Fibroblast of skin of right quadriceps (primary cell): ENCODE measurements around the gene IZUMO4.
A peak's percentile ranks its signal among the peaks of the same experiment; 100 is the strongest.

Source experiments
- DNase-seq: peaks from one replicate; pipeline ENCODE4 v3.0.0-alpha.2; 2013

IZUMO4 gene

DNA sequence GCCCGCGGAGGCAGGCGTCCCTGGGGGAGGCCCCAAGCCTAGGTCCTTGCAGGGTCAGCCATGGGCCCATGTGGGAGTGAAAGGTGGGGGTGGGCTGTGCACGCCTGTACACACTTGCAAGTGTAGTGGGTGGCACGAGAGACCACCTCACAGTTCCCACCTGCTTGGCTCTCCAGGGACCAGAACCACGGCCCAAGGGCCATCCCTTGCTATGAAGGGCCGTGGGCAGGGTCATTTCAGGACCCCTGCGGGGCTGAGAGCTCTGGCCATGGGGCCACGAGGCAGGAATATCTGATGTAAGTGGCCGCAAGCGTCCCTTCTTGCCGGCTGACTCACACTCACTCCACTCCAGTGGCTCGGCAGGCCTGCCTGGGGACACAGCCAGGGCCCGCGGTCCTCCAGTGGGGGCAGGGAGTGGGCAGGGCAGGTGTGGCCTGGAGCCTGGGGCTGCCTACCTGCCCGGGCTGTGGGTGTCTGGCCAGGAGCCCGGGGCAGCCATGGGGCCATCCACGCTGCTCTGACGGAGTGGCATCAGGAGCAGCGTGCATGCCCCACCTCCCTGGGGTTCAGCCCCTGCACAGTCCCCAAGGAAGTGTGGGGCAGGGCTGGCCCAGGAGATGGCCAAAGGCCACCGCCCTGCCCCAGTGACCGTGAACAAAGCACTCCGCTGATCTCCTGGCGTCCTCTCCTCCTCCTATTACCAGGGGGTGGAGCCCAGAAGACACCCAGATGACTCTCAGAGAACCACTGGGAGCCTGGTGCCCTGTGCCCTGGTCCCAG is 37.1 kb upstream of the IZUMO4 start:
- peak; percentile 58 for DNase-seq

DNA sequence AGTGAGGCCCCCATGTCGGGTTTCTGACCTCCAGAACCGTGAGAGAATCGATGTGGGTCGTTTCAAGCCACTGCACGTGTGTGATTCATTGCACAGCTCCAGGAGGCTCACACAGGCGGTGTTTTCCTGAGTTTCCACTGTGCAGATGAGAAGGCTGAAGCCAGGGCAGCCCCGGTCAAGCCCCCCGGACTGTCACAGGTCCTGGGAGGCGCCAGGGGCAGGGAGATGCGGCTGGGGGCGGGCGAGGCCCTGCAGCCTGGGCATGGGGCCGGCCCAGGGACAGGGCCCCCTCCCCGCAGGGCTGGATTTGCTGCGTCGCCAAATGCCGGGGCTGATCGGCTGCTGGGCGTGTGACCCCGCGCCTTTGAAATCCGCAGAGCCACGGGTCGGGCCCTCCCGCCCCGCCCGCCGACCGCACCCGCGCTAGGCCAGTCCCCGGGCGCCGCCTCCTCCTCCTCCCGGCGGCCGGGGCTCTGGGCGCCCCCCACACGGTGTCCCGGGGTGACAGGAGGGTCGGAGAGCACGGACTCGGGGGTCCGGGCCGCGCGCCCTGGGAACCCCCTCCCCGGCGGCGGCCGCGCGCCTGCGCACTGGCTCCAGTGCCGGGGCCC is 35.7 kb upstream of the IZUMO4 start:
- peak; percentile 53 for DNase-seq

DNA sequence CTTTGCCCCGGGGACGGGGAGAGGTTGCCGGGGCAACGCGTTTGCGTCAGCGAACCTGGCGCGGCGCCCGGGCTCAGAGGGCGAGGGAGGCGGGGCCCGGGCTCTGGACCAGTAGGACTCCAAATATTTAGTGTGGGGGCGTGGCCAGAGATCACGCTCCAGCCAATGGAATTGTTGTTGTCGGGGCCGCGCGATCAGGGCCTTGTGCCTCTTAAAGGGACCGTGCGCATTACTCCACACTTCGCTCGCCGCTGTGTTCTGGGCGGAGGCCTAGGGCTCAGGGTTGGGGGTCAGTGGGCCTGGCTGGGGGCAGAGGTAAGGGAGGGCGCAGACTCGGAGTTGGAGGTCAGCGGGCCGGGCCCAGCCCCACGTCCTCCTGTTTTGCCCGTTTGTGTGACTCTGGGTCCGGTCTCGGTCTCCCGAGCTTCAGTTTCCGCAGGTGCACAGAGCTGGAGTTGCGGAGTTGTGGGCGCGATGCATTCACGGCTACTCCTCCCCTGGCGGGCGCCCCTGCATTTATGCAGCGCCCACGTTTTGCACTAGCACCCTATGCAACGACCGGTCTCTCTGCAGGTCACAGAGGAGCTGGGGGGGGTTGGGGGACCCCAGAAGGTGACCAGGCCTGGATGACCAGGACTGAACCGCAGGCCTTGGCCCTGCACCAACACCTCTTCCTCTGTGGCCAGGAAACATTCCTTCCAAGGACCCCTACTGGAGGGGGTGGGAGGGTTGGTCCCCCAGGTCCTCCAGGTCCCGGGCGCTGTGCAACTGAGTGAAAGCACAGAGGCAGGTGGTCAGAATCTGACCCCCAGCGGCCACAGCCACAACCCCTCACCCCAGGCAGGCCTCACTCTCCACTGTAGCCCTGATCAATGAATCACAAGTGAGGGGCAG is 35.0 kb upstream of the IZUMO4 start:
- peak; percentile 98 for DNase-seq

DNA sequence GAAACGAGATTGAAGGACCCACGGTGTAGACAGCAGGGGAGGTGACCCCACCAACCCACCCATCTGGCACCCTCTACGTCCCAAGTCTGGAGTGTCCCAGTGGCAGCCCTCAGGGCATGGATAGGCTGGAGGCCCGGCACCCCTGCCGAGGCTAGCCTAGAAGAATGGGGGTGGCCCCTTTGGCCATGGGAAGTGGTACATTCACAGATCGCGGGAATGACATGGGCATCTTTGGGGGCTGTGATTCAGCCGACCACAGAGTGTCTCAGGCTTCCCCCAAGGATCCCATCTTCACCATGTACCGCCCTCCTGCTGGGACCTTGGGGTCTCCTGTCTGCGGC is 34.4 kb upstream of the IZUMO4 start:
- no peak for DNase-seq

DNA sequence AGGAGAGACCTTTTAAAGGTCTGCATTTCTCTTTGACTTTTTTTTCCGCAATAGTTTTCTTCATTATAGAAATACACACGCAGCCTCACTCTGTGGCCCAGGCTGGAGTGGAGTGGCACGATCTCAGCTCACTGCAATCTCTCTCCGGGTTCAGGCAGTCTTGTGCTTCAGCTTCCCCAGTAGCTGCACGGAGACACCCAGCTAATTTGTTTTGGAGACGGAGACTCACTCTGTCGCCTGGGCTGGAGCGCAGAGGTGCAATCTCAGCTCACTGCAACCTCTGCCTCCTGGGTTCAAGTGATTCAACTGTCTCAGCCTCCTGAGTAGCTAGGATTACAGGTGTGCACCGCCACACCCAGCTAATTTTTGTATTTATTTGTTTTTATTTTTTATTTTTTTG is 33.9 kb upstream of the IZUMO4 start:
- no peak for DNase-seq

DNA sequence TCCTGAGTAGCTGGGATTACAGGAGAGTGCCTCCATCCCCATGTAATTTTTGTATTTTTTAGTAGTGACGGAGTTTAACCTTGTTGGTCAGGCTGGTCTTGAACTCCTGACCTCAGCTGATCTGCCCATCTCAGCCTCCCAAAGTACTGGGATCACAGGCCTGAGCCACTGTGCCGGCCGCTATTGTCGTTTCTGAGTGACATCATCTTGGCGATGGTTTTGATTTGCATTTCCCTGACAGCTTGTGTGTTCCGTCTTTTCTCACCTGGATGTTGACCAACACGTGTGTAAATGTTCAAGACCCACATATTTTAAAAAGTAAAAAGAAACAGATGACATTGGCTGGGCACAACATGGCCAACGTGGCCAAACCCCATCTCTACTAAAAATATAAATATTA is 32.9 kb upstream of the IZUMO4 start:
- no peak for DNase-seq

DNA sequence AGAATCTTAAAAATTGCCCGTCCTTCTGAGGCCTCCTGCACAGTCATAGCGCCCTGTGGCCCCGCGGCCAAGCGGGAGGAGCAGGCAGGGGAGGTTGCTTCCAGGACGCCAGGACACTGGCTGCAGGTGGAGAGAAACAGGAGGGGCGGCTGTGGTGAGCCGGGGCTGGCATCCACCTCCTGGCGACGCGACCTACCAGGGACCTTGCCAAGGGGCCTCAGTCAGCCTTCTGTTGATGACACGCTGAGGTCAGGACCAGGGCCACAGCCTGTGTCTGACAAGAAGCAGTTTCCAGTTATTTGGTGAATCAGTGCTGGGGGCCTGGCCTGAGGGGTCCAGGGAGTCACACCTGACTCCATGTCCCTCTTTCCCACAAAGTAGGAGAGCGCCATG is 32.3 kb upstream of the IZUMO4 start:
- DNase-seq, result no peak

DNA sequence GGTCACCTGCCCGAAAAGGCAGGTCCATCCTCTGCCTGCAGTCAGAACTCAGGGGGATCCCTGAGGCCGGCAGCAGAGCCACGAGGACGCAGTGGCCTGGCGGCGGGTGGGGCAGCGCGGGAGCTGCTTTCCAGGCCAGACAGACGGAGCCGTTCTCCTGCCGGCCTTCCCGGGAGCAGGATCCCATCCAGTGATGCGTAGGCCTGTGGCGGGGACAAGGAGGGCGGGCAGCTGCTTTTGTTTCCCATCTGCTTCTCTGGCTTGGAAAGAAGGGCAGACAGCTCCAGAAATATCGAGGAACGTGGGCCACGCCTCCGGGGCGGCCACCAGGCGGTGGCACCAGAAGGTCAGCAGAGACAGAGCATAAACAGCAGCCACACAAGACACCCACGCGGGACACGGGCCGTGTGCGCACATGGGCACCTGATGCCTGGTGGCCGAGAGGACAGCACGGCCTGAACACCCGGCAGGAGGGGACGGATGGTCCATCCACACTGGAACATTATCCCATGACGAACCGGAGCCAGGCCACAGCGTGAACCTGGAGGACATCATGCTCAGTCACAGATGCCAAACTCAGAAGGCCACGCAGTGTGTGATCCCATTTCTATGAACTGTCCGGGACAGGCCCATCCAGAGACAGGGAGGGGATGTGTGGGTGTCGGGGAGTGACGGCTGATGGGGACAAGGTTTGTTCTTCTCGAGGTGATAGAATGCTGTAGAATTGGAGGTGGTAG is 31.8 kb upstream of the IZUMO4 start:
- DNase-seq, result no peak

DNA sequence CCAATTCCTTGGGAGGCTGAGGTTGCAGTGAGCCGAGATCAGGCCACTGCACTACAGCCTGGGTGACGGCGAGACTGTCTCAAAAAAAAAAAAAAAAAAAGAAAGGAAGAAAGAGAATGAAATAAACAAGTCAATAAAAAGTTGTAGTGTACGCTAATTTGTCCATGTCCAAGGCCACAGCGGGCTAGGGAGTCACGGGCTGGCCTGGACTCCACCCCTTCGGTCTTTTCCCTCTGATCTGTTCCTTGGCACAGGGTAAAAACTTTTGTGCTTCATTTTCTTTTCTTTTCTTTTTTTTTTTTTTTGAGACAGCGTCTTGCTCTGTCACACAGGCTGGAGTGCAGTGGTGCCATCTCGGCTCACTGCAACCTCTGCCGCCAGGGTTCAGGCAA is 26.3 kb upstream of the IZUMO4 start:
- DNase-seq, result no peak

DNA sequence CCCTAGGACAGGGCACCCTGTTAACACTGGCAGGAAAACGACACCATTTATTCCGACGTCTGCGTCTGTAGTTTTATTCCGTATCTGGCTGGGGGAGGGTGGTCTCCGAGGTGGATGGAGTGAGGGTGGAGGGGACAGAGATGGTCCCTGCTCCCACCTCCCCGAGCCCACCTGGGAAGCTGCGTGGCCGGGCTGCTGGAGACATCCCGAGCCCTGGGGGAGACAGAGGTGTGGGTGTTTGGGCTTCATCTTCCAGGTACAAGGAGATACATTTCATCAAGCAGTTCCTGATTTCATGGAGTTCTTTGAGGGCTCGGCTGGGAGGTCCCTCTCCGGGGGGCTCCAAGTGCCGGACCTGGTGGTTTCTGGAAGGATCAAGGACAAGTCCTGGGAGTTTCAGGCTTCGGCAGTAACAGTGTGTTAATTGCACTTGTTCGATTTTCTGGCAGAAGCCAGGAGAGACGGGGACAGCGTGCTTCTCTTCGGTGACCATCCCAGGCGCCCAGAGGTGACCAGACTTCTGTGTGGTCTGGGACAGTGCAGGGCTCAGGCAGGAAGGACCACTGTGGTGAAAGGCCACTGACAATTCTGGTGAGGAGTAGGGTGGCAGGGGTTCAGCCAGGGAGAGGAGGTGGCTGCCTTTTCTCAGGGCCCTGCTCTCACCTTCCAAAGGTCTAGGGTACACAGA is 25.6 kb upstream of the IZUMO4 start:
- DNase-seq, result no peak

DNA sequence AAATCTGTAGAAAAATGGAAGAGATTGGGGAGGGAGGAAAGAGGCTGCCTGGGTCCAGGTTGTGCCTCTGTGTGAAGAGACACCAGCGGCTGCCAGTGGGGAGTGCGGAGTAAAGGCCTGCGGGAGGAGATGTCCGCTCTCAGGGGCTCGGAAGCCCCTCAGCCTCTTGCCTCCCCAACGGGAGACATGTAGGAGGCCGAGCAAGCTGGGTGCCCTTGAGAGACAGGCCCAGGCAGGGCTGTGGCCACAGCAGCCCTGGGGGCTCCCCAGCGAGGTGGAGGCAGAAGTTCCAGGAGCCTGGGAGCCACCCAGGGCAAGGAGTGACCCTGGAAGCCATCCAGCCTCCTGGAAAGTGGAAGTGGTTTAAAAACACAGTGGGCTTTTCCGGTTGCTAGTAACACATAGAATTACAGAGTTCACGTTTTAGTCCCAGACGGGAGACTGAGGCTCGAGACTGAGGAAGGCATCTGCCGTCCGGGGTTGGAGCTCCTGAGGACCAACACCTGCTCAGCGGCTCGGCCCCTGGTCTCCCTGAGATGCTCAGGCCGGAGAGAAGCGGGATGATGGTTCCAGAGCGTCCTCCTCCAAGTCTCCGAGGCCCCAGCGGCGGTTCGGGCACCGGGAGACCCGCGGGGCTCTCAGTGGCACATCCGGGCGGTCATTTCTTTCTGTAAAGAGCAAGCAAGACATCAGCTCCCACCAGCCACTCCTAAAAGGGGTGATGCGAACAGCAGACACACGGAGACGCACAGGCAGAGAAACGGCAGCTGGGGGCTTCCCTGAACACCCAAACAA is 23.8 kb upstream of the IZUMO4 start:
- no peak for DNase-seq

DNA sequence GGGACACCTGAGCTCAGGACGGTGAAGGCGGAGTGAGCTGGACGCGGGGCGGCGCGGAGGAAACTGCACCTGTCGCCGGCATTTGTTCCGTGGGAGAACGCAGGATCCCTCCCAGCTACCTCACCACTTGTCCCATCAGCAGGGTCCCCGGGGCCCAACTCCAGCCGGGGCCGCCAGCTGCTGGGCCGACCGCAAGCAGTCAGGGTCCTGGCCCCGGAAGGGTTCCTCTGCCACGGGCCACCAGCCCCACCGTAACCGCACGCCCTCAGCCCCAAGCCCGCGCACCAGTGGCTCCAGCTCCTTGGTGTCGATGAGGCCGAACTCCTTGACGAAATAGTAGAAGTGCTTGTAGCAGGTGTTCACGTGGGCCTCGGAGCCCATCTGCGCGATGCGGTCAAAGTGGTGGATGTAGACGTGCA is 20.2 kb upstream of the IZUMO4 start:
- DNase-seq, result no peak

DNA sequence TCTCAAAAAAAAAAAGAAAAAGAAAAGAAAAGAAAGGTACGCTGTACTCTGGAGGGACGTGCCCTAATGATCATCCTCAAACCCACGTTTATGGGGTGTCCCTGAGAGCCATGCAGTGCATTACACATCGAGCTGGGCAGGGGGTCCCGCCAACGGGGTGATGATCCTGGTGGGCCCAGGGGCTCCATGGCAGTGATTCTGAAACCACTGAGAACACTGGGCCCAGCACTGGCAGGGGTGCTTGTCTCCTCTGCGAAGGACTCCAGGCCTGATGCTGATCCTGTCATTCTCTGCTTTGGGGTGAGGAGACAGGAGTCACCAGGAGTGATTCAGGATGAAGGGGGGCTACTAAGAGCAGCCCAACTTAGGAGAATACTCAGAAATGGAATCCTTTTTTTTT is 19.3 kb upstream of the IZUMO4 start:
- DNase-seq, result no peak

DNA sequence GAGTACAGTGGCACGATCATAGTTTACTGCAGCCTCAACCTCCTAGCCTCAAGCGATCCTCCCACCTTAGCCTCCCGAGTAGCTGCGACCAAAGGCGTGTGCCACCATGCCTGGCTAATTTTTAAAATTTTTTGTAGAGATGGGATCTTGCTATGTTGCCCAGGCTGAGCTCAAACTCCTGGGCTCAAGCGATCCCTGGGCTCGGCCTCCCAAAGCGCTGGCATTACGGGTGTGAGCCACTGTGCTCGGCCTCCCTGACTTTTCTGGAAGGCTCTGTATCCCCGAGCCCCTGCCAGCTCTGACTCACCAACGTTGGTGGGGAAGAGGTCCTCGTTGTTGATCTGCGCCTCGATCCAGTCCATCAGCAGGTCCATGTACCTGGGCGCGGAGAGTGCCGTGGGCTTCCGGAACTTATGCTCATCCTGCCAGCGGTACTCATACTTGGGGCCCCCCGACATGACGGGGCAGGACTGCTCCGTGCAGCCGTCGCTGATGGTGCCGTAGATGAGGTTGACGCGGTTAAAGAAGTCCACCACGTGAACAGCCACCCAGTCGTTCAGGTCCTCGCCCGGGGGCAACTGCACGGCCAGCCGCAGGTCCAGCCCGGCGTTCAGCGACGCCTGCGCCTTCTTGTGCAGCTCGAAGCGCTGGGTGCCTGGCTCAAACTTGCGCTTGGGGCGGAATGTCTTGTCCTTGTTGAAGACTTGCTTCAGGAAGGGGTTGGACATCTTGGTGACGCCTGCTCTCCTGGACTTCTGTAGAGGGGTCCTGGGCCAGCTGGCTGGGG is 18.7 kb upstream of the IZUMO4 start:
- DNase-seq, result no peak

DNA sequence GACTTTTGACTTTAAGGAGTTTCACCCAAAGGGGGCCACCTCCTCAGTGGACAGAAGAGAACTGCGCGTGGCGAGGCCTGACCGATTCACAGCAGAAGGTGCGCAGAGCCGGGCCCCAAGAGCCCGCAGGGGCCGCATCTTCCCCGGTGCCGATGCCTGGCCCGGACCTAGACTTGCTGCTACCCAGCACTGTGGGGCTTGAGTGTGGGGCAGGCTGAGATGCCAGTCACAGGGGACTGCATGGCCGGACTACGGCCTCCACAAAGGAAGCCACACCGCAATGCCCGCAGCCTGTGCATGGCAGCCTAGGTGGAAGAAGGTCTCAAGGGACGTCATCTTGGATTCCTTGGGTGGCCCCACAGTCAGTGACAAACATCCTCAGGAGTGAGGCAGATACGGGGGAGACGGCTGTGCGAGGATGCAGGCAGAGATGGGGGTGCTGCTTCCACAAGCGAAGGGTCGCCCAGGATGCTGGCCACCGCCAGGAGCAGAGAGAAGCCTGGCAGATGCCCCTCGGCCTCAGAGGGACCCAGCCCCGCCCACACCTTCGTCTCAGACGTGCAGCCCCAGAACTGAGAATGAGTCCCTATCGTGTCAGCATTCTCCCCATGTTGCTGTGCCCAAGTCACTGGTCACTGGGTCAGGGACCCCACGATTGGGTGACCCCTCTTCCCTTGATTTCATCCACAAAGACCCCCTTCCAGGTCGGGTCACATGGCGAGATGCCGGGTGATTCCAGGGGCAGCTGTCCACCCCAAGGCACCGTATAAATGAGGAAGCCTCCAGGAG is 17.4 kb upstream of the IZUMO4 start:
- no peak for DNase-seq

DNA sequence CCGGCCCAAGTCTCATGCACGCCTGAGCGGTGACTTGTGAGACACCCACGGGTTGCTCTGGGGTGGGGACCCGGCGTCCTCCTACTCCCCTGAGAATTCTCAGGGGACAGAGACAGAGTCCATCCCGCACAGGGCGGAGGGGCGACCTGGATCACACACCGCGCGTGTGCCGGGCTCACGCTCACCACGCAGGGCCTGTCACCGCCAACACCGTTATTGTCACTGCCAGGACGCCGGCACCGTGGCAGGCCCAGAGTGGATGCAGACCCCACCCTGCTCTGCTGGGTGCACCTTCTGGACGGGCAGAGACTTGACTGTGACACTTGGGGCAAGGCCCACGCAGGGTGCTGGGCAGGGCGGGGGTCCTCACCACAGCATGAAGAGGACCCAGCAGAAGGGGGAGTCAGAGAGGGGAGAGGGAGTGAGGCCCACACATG is 16.8 kb upstream of the IZUMO4 start:
- DNase-seq, result no peak

DNA sequence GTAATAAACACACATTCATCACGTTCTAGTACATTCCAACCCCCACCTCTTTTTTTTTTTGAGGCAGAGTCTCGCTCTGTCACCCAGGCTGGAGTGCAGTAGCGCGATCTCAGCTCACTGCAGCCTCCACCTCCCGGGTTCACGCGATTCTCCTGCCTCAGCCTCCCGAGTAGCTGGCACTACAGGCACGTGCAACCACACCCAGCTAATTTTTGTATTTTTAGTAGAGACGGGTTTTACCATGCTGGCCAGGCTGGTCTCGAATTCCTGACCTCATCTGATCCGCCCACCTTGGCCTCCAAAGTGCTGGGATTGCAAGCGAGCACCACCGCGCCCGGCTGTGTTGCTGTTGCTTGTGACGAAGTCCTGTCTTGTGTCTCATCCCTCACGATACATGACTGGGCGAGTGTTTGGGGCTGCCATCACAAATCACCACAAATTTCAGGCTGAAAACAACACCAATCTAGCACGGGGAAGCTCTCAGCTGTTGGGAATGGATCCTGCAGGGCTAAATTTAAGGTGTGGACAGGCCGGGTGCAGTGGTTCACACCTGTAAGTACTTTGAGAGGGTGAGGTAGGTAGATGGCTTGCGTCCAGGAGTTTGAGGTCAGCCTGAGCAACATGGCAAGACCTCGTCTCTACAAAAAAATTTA is 16.3 kb upstream of the IZUMO4 start:
- DNase-seq, result no peak

DNA sequence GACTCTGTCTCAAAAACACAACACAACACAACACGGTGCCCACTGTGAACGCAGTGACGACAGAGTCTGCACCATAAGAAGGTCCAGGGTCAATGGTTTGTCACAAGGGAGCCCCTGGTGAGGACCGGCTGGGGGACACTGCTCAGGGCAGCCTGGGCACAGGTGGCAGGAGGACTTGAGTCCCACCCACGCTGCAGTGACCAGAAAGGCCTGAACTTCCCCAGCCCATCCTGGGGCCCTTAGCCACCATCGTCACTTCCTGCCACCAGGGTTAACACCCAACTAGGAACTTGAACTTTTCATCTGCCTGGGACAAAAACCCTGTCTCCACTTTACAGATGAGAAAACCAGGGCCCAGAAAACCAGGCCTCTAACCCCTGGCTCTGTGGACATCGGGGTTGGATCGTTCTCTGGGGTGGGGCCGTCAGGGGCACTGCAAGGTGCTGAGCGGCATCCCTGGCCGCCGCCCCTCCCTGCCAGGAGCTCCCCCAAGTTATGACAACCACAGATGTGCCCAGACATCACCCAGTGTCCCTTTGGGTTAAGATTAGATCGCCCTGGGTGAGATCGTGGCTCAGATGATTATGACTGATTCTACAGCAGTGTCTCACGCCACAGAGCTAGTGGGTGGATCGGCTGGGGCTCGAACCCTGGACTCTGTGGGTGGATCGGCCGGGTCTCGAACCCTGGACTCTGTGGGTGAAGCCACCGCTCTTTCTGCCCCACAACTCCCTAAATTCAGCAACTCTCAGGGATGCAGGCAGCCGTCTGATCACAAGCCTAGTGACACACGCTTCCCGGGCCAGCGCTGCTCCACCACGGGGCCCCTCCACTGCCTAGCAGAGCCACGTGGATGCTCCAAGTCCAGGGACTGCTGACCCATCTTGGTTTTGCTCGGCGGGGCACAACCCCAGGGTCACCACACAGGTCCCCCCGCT is 14.6 kb upstream of the IZUMO4 start:
- no peak for DNase-seq
